Endodermal cell (in vitro differentiated cells): ENCODE measurements around the gene STPG3. TPM values are rescaled to one million over a fixed set of nuclear protein-coding genes. Genes with fewer than 3 reads are reported as not detected.

Source experiments
- DNase-seq: peaks from one replicate; pipeline ENCODE4 v3.0.0-alpha.2; 2017
- H3K27ac ChIP-seq: 2 replicates; pipeline ENCODE4 v1.5.1; 2013; ENCODE audit warnings: mild to moderate bottlenecking, low read depth, low read length, moderate library complexity
- H3K27me3 ChIP-seq: 2 replicates; pipeline ENCODE4 v1.6.1; 2013; ENCODE audit warnings: mild to moderate bottlenecking, low read length, moderate library complexity; ENCODE audit not compliant: insufficient read depth, control insufficient read depth, poor library complexity, severe bottlenecking
- H3K36me3 ChIP-seq: 2 replicates; pipeline ENCODE4 v1.7.0; 2013; ENCODE audit warnings: mild to moderate bottlenecking, low read length, moderate library complexity; ENCODE audit not compliant: control insufficient read depth, insufficient read depth
- H3K4me1 ChIP-seq: one replicate; pipeline ENCODE4 v1.7.0; 2013; ENCODE audit warnings: low read length; ENCODE audit not compliant: control insufficient read depth, insufficient read depth
- H3K4me3 ChIP-seq: 2 replicates; pipeline ENCODE4 v1.5.1; 2013; ENCODE audit warnings: mild to moderate bottlenecking, low read length, moderate library complexity
- H3K9ac ChIP-seq: 2 replicates; pipeline ENCODE4 v1.6.1; 2013; ENCODE audit warnings: mild to moderate bottlenecking, low read length, moderate library complexity; ENCODE audit not compliant: poor library complexity, severe bottlenecking; ENCODE audit errors: extremely low read depth
- H3K9me3 ChIP-seq: 2 replicates; pipeline ENCODE4 v1.6.1; 2013; ENCODE audit warnings: mild to moderate bottlenecking, low read length, moderate library complexity; ENCODE audit not compliant: control insufficient read depth
- H3K27ac Mint-ChIP-seq: 2 replicates; pipeline ENCODE4 v1.8.0; 2020; ENCODE audit warnings: mixed read lengths
- H3K27me3 Mint-ChIP-seq: 2 replicates; pipeline ENCODE4 v1.8.0; 2021; ENCODE audit warnings: mild to moderate bottlenecking, mixed read lengths; ENCODE audit not compliant: insufficient read depth
- H3K36me3 Mint-ChIP-seq: 2 replicates; pipeline ENCODE4 v1.8.0; 2020; ENCODE audit warnings: low read depth, mixed read lengths
- H3K4me1 Mint-ChIP-seq: 2 replicates; pipeline ENCODE4 v1.8.0; 2020; ENCODE audit warnings: mixed read lengths
- H3K4me3 Mint-ChIP-seq: 2 replicates; pipeline ENCODE4 v1.8.0; 2020; ENCODE audit warnings: mild to moderate bottlenecking, moderate library complexity, mixed read lengths
- H3K9me3 Mint-ChIP-seq: 2 replicates; pipeline ENCODE4 v1.8.0; 2020; ENCODE audit warnings: mild to moderate bottlenecking, mixed read lengths
- WGBS, 2 experiments: methylation state at CpG; one replicate each; pipeline versions ENCODE4 v1.1.5 to v1.1.7; 2013; ENCODE audit warnings: missing lambda C conversion rate in 2 of 2, mixed read lengths in 1 of 2; ENCODE audit not compliant: insufficient coverage in 1 of 2, insufficient read length in 1 of 2; 5-methylcytosine and 5-hydroxymethylcytosine counted together
- total RNA-seq, 2 donors: library from RNA; stranded (reverse); fragmentation: NEBNext Ultra II Directional in 1 of 2; extraction: Animal tissue kit (Norgen Biotek cat#: 25700) in 1 of 2; gene quantifications; 2 replicates in 1 of 2; 3 replicates in 1 of 2; pipeline ENCODE4 v1.2.1, GENCODE V29; 2021
- TF ChIP-seq, protein P1 (sequence below): fragments of 200-600 bp; sonication (generic); conservative IDR thresholded peaks from 2 replicates; pipeline ENCODE4 v1.5.0; 2021; ENCODE audit warnings: antibody characterized with exemption, mild to moderate bottlenecking

The STPG3 gene
- total RNA-seq, 2 donors from 2014 or later: not detected

DNA sequence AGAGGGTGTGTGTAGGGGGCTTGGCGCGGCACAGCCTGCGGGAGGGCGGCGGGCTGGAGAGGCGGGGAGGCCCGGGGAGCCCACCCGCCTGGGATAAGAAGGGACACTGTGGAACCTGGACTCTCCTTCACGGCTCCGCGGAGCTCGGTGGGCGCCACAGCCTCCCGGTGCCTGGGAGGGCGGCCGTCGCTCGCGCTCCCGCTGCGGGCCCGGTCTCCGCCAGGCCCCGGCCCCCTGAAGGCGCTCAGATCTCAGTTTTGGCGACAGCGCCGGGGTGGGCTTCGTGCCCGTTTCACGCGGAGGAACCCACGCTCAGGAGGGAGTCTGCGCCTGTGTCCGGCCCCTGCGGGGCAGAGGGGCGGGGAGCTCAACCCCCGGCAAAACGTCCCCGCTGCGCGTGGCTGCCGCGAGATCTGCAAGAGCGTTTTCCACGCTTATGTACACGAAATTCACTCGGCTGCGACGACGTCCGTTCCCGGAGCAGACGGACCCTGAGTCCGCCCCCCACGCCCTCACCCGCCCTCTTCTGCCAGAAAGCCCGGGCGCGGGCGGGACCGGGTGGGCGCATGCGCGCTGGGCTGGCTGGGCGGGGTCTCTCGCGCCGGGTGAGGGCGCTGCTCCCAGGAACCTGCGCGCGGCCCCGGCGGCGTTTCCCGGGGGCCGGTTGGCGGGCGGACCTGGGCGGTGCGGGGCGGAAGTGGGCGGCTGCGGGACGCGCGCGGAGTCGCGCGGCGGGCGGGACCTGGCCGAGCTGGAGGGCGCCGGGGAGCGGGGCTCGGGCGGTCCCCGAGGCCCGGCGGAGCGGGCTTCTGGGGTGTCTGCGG, 3.8 kb downstream of the STPG3 start, which contains the start of gene NELFB:
NELFB (plus strand) TSS at position 704 of the 824 bp plus-strand sequence.
- Histone ChIP-seq H3K4me3 (peak within 1 kb of the TSS; percentile 94), H3K27me3 (no peaks in the 10 kb centered on the region), H3K27ac (peak within 1 kb of the TSS; percentile 60), H3K4me1 (peaks cover 16% of the 10 kb centered on the region), H3K36me3 (peaks cover 25% of the 10 kb centered on the region), H3K9ac (peak within 1 kb of the TSS; percentile 83), H3K9me3 (no peaks in the 10 kb centered on the region)
- peaks cover 15% of the 10 kb centered on the region for H3K4me1 Mint-ChIP-seq
- H3K27ac Mint-ChIP-seq: peak within 1 kb of the TSS; percentile 80
- peak; percentile 97 for DNase-seq
- H3K36me3 Mint-ChIP-seq: peaks cover 21% of the 10 kb centered on the region
- no peaks in the 10 kb centered on the region for H3K9me3 Mint-ChIP-seq
- H3K4me3 Mint-ChIP-seq: peak within 1 kb of the TSS; percentile 72
- TF ChIP-seq, protein P1, sequence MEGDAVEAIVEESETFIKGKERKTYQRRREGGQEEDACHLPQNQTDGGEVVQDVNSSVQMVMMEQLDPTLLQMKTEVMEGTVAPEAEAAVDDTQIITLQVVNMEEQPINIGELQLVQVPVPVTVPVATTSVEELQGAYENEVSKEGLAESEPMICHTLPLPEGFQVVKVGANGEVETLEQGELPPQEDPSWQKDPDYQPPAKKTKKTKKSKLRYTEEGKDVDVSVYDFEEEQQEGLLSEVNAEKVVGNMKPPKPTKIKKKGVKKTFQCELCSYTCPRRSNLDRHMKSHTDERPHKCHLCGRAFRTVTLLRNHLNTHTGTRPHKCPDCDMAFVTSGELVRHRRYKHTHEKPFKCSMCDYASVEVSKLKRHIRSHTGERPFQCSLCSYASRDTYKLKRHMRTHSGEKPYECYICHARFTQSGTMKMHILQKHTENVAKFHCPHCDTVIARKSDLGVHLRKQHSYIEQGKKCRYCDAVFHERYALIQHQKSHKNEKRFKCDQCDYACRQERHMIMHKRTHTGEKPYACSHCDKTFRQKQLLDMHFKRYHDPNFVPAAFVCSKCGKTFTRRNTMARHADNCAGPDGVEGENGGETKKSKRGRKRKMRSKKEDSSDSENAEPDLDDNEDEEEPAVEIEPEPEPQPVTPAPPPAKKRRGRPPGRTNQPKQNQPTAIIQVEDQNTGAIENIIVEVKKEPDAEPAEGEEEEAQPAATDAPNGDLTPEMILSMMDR: no peak
- WGBS, 2 experiments: 1 to 2% methylated on average over 13 to 105 of the region's 105 CpGs
- no peaks in the 10 kb centered on the region for H3K27me3 Mint-ChIP-seq

GRCh38 chr9:137255448-137256114, 4.5 kb downstream of the STPG3 start:
- no peaks in the 10 kb centered on the region for H3K27me3 Mint-ChIP-seq
- H3K4me3 Mint-ChIP-seq: peak overlapping the region; percentile 72
- Histone ChIP-seq H3K9me3 (no peaks in the 10 kb centered on the region), H3K9ac (peak overlapping the region; percentile 83), H3K27me3 (no peaks in the 10 kb centered on the region), H3K4me1 (peaks cover 16% of the 10 kb centered on the region), H3K27ac (peak overlapping the region; percentile 60), H3K4me3 (peak overlapping the region; percentile 94), H3K36me3 (peaks cover 25% of the 10 kb centered on the region)
- no peaks in the 10 kb centered on the region for H3K9me3 Mint-ChIP-seq
- H3K27ac Mint-ChIP-seq: no peak overlapping the region
- 3 to 5% methylated on average over 43 to 51 of the region's 51 CpGs for whole genome bisulfite sequencing, 2 experiments
- peaks cover 21% of the 10 kb centered on the region for H3K36me3 Mint-ChIP-seq
- H3K4me1 Mint-ChIP-seq: peaks cover 10% of the 10 kb centered on the region
- TF ChIP-seq, protein P1: no peak
- DNase-seq: no peak

DNA sequence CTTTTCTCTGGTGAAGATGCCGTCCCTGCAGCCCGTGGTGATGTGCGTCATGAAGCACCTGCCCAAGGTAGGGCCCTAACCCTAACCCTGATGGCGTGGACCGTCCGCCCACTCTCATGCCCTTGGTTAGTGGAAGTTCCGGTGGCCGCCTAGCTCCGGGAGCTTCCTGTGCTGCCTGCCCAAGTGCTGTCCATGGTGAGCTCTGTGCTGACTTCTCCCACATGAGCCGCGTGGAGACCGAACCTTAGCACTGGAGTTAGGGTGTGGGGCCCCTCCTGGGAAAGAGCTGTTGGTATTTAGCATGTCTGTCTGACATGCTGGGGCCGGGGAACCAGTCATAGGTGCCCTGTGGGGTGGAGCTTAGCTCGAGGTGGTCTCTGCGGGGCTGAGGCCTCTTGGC, 5.3 kb downstream of the STPG3 start:
- Mint-ChIP-seq H3K27me3 (no peaks in the 10 kb centered on the region), H3K36me3 (peaks cover 22% of the 10 kb centered on the region), H3K27ac (no peak overlapping the region), H3K9me3 (no peaks in the 10 kb centered on the region), H3K4me1 (peaks cover 8% of the 10 kb centered on the region), H3K4me3 (peak overlapping the region; percentile 72)
- peak overlapping the region; percentile 94 for H3K4me3 ChIP-seq
- WGBS, 2 experiments: 87 to 93% methylated on average over 9 to 15 of the region's 15 CpGs
- no peak overlapping the region for H3K27ac ChIP-seq
- TF ChIP-seq, protein P1: no peak
- H3K9me3 ChIP-seq: no peaks in the 10 kb centered on the region
- H3K9ac ChIP-seq: no peak overlapping the region
- no peak for DNase-seq
- H3K4me1 ChIP-seq: peaks cover 16% of the 10 kb centered on the region
- H3K36me3 ChIP-seq: peaks cover 25% of the 10 kb centered on the region
- H3K27me3 ChIP-seq: no peaks in the 10 kb centered on the region
